KG1 (cell line): ENCODE data around the gene STPG1.

ENCODE experiments used
- DNase-seq: peaks from one replicate; lab custom pipeline; 2025; lab: John Stamatoyannopoulos, UW

The STPG1 gene

GRCh38 chr1:24317956-24318614, 95.5 kb downstream of the STPG1 start:
- no peak for DNase-seq

DNA sequence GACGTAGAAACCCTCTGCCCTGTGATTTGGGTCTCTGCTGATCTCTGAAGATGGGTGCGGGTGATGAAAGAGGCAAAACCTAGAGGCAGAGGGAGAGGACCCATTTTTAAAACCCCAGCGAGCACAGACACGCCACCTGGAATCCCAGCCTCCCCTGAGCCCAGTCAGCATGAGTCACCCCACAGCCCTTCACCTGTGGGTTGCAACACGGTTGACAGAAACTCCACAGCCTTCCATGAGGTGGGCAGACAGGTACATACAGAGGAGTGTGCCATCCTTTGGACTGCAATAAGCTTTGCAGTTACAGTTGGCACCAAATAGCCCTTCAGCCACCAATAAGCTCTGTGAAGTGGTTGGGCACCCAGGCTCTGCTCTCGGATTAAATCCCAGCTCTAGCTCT, 96.5 kb downstream of the STPG1 start:
- DNase-seq, result no peak

DNA sequence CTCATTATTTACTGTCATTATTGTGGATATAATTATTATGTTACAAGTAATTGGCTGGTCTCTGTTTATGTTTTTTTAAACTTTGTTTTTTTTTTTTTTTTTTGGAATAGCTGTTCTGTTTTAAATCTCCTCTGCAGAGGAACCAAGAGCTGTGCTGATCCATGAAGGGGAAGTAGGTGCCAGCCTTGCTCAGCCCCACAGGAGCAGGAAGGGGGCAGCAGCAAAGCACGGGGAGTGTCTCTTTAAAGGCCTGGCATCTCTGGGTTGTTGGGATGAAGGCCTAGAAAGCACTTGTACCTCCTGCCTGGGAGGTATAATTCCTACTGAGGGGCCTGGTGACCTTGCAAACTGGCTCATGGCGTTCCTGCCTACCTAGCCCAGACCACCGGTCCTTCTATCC, 96.9 kb downstream of the STPG1 start:
- DNase-seq, result no peak

- no peak for DNase-seq
Observed at GRCh38 chr1:24315391-24315790, 98.2 kb downstream of the STPG1 start.

- no peak for DNase-seq
Observed at GRCh38 chr1:24311741-24312140, 101.8 kb downstream of the STPG1 start.

GRCh38 chr1:24311234-24311633, 102.3 kb downstream of the STPG1 start:
- DNase-seq, result no peak

GRCh38 chr1:24309762-24310485, 103.7 kb downstream of the STPG1 start:
- DNase-seq, result no peak

GRCh38 chr1:24308365-24309015, 105.1 kb downstream of the STPG1 start:
- DNase-seq, result no peak
